GM18517 (cell line): Measurements from ENCODE around the gene CERS6.

Experiments
- ATAC-seq: cut with Tn5 transposase; IDR thresholded peaks from one replicate; pipeline ENCODE4 v1.9.1; 2021; ENCODE audit warnings: mild to moderate bottlenecking, moderate library complexity; ENCODE audit not compliant: unreplicated experiment

Gene CERS6

DNA sequence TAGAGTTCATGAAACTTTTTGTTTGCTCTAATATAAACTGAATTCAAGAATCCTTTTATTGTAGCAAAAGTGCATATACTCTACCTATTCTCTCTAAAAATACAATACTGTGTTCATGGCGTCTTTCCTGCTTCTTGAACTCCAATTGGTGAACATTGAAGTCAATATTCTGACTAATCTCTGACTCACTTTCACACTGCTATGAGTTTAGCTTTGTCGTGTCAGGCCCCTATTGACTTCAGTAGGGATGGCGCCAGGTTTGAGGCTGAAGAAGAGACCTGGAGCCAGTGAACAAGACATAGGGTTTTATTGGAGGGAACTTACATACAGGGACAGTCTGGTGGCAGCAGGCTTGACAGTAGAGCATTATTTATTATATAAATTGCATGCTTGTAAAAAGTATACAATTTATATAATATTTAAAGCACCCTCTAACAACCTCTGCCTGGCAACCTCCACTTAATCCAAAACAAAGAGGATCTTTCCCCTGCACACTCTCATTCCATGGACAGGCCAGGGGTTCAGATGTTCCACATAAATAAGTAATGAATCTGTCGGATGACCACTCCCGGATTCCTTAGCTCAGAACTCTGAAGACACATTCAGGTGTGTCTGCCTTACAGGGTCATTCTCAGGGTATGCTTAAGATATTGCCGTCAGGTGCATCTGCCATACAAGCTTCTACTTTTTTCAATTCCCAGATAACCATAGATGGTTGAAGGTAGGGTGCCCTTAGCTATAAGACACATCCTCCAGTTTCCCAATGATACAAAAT lies 141.0 kb downstream of the CERS6 start:
- ATAC-seq: no peak

GRCh38 chr2:168599738-168600137 lies 143.7 kb downstream of the CERS6 start:
- ATAC-seq: no peak

- no peak for ATAC-seq
These were observed 144.9 kb downstream of the CERS6 start for GRCh38 chr2:168600949-168601348.

- peak; percentile 86 for ATAC-seq
These were observed 145.7 kb downstream of the CERS6 start for GRCh38 chr2:168601741-168602140.

GRCh38 chr2:168602379-168602778 lies 146.3 kb downstream of the CERS6 start:
- ATAC-seq: no peak

DNA sequence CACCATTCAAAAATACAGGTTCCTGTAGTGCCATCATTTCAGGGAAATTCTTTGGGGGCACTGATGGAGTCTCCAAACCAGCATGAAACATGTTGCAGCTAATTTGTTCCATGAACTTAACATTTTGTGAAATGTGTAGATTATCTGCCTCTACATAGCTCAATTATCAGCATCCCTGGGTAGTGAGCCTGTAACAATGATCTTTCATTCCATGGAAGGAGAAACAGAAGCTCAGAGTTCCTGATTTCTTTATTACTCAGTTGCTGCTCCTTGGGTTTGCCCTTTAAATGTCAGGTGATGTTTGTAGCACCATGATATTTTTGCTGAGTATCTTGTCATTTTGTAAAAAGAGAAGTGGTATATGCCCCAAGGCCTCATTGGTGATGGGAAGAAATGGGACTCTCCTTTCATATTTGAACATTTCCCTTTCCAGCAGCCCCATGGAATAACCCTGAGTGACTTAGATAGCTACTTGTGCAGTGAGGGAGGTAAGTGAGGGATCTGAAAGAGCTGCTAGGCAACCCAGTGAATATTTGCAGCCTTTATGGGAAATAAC lies 146.9 kb downstream of the CERS6 start:
- ATAC-seq: no peak

- ATAC-seq: no peak
These were observed 147.4 kb downstream of the CERS6 start for GRCh38 chr2:168603439-168603961.

DNA sequence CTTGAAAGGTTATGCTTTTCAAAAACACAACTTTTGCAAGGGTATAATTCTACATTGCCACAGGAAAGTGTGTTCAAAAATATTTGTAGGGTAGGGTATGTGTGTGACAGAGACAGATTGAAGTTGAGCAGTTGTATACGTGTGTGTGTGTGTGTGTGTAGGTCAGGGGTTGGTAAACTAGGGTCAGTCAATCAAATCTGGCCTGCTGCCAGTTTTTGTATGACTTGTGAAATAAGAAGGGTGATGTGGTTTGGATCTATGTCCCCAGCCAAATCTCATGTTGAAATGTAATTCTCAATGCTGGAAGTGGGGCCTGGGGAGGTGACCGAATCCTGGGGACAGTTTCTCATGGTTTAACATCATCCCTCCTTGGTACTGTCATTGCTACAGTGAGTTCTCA lies 148.2 kb downstream of the CERS6 start:
- ATAC-seq: no peak

- no peak for ATAC-seq
These were observed 151.9 kb downstream of the CERS6 start for GRCh38 chr2:168607992-168608391.

DNA sequence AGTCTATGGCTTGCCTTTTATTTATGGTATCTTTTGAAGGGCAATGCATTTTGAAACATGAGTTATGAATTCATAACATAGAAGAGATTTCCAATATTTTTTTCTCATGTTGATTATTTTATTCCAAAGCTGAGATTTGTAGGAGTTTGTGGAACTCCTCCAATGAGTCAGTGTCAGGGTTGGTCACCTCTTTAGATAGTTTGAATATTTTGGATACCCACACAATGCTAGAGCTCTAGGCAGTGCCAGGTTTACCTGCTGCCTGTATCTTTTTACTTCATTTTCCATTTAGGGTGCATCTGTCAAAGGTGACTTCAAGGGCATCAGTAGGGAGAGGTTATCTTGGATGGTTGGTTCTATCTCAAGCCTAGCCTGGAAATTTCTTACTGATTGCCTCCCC lies 152.7 kb downstream of the CERS6 start:
- no peak for ATAC-seq

- ATAC-seq: no peak
These were observed 155.0 kb downstream of the CERS6 start for GRCh38 chr2:168611091-168611490.

DNA sequence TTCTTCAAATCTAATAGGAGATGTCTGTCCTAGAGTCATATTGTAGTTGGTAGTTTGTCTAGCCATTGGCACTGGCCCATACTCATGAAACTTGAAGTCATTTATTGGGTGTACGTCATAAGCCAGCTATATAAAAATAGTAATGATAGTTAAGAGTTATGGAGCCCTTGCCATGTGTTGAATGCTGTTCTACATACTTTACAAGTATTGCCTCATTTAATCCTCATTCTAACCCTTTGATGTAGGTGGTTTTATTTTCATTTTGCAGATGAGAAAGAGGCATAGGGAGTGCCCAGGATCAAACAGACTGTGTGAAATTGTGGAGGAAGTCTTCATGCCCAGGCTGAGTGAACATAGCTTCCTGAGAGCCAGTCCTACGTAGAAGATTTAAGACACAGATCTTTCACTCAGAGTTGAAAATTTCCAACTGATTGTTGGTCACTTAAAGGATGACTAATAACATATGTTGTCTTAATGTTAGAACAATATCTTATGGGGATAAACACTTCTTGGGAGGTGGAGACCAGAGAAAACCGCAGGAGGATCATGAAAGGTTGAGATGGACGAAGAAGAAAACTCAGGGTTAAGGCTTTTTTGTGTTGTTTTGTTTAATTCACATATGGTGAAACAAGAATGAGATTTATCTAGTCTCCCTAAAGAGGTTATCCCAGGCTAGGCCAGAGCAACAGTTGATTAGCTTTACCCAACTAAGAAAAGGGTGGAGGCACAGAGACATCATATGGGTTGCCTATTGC lies 156.0 kb downstream of the CERS6 start:
- no peak for ATAC-seq

- no peak for ATAC-seq
These were observed 156.6 kb downstream of the CERS6 start for GRCh38 chr2:168612719-168613118.

- no peak for ATAC-seq
These were observed 157.5 kb downstream of the CERS6 start for GRCh38 chr2:168613551-168613950.

GRCh38 chr2:168614172-168615018 lies 158.3 kb downstream of the CERS6 start:
- ATAC-seq: no peak

DNA sequence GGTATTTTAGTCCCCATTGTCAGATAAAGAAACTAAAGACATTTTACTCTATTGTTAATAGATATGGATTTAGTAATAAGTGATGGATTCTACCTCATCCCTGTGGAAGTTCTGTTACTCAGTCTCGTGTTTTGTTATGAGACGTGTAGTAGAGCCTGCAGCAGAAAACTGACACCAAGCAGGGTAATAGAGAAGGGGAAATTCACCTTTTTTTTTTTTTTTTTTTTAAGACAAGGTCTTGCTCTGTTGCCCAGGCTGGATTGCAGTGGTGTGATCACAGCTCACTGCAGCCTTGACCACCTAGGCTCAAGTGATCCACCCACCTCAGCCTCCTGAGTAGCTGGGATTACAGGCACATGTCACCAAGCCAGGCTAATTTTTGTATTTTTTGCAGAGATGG lies 164.5 kb downstream of the CERS6 start:
- no peak for ATAC-seq

DNA sequence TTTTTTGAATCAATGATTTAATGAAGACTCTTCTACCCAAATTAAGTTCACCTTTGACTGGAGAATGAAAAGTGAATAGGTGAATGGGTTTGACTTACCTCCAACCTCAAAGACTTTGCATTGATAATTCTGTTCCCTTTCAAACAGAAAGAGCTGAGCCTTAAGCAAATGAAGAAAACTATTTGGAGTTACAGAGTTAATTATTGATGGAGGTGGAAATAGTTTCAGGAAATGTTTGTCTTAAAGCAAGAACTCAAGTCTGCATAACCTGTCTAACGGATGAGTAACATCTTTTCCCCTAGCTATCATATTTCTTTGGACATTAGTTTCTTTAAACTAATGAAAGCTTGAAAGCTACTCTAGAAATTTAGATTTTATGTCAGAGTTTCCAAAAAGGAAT lies 166.5 kb downstream of the CERS6 start:
- peak; percentile 55 for ATAC-seq

GRCh38 chr2:168624028-168624427 lies 168.0 kb downstream of the CERS6 start:
- ATAC-seq: peak; percentile 63

GRCh38 chr2:168626096-168626495 lies 170.0 kb downstream of the CERS6 start:
- ATAC-seq: no peak

DNA sequence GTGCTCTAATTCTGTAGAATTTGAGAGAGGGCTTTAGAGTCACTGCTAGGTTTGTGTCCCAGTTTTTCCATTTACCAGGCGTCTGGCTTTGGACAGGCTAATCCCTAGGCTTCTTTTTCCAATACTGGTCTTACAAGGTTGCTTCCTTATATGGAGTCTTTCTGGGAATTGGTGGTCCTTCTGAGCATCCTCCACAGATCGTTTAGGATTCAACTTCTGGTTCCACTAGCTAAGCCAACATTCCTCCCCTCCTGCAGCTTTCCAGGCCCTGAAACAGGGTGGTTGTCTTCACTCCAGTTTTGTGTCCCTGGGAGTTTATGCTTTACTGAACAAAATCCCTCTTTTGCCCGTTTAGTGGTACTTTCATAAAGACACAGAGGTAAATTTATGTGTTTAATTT lies 170.6 kb downstream of the CERS6 start:
- ATAC-seq: no peak

- ATAC-seq: no peak
These were observed 176.6 kb downstream of the CERS6 start for GRCh38 chr2:168632709-168633121.
